C4-2B (cell line): ENCODE results near the gene SAG.

Experiments
- ZFX ChIP-seq: fragments of 450-650 bp; IDR thresholded peaks from 2 replicates; pipeline ENCODE4 v1.6.1; 2017
- TF ChIP-seq, protein P1 (sequence below): fragments of 450-650 bp; conservative IDR thresholded peaks from 2 replicates; pipeline ENCODE4 v1.5.1; 2017; ENCODE audit warnings: mild to moderate bottlenecking

DNA sequence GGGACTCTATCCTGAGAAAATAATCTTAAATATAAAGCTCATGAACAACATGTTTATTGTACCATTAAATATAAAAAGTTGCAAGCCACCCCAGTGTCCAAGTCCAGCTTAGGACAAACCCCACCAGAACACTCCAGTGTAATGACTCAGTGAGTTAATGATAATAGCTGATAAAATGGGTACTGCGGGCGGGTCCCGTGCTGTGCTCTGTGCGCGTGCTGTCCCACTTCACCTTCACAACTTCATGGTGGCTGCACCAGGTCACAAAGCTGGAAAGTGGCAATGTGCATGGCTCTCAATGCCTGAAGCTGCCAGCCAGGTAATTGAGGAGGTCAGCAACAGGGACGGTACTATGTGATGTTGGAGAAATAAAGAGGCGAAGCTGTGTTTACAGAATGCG is 65.2 kb downstream of the SAG start:
- TF ChIP-seq, protein P1, sequence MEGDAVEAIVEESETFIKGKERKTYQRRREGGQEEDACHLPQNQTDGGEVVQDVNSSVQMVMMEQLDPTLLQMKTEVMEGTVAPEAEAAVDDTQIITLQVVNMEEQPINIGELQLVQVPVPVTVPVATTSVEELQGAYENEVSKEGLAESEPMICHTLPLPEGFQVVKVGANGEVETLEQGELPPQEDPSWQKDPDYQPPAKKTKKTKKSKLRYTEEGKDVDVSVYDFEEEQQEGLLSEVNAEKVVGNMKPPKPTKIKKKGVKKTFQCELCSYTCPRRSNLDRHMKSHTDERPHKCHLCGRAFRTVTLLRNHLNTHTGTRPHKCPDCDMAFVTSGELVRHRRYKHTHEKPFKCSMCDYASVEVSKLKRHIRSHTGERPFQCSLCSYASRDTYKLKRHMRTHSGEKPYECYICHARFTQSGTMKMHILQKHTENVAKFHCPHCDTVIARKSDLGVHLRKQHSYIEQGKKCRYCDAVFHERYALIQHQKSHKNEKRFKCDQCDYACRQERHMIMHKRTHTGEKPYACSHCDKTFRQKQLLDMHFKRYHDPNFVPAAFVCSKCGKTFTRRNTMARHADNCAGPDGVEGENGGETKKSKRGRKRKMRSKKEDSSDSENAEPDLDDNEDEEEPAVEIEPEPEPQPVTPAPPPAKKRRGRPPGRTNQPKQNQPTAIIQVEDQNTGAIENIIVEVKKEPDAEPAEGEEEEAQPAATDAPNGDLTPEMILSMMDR = no peak
- no peak for TF ChIP-seq ZFX
